GM21423 (cell line): ENCODE data around the gene ESAM.
A peak's percentile ranks its signal among the peaks of the same experiment; 100 is the strongest.
"Not testable (repeated sequence)": the region's sequence is repeated elsewhere in the genome, so short reads cannot be mapped to it uniquely, and the experiment has no call there.

Experiments
- ATAC-seq: cut with Tn5 transposase; IDR thresholded peaks from one replicate; pipeline ENCODE4 v1.9.1; 2021; ENCODE audit warnings: mild to moderate bottlenecking, moderate library complexity; ENCODE audit not compliant: unreplicated experiment

ESAM gene

GRCh38 chr11:124776865-124777645, 15.0 kb upstream of the ESAM start:
- no peak for ATAC-seq

DNA sequence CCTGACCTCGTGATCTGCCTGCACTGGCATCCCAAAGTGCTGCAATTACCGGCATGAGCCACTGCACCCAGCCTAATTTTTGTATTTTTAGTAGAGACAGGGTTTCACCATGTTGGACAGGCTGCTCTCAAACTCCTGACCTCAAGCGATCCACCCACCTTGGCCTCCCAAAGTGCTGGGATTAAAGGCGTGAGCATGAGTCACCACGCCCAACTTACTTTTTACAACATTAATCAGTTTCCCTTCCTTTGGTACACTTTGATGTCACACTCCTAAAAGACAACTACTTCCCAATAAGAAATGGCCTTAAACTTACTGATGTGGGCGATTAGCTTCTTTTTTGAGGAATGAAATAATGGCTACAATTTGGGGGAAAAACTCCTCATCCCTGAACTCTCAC, 8.9 kb upstream of the ESAM start:
- not testable (repeated sequence) for ATAC-seq

DNA sequence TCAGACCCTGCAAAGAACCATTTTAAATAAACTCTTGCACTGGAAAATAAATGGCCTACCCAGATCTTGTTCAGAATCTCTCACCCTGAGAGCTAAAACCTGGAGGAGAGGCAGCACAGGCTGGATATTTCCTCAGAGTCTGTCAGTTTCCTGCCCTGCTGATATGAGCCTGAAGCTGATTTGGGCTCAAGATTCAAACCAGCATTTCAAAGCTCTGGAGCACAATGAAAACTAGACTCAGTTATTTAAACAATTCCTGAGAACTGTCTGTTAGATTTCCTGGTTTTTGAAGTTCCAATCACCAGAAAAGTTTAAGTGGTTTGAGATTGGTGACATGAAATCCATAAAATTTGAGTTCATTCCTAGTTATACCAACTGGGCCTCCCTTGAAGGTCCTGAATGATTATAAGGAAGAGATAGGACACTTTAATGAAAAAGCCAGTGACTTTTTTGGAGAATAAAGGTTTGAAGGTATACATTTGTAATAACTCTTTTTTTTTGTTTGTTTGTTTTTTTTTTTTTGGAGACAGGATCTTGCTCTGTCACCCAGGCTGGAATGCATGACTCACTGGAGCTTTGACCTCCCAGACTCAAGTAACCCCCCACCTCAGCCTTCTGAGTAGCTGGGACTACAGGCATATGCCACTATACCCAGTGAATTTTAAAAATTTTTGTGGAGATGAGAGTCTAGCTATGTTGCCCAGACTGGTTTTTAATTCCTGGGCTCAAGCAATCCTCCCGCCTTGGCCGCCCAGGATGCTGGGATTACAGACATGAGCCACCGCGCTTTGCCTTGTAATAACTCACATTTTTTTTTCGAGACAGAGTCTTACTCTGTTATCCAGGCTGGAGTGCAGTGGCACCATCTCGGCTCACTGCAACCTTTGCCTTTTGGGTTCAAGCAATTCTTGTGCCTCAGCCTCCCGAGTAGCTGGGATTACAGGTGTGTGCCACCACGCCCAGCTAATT, 8.0 kb upstream of the ESAM start:
- ATAC-seq, result no peak

DNA sequence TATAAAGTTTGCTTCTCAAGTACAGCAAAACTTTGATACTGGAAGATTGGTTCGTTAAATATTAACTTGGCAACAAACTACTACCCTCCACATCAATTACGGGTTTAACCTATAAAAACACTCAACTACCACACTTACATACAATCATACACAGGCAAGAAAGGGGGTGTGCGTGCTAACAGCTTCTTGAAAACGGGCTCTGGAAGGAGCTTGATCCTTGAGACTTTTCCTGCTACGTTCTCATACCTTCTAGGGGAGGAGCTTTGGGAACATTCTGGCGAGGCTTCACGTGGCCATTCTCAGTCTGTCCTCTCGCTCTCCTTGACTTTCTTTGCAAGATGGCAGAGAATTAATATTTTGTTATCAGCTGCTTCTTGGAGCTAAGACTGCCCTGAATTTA, 6.8 kb upstream of the ESAM start:
- ATAC-seq, result no peak

- ATAC-seq, result no peak
Measured at GRCh38 chr11:124766156-124766555, 4.1 kb upstream of the ESAM start.

GRCh38 chr11:124763156-124763947, 1.3 kb upstream of the ESAM start:
- ATAC-seq, result no peak

GRCh38 chr11:124762624-124763155, 600 bp upstream of the ESAM start:
- ATAC-seq, result peak; percentile 4

DNA sequence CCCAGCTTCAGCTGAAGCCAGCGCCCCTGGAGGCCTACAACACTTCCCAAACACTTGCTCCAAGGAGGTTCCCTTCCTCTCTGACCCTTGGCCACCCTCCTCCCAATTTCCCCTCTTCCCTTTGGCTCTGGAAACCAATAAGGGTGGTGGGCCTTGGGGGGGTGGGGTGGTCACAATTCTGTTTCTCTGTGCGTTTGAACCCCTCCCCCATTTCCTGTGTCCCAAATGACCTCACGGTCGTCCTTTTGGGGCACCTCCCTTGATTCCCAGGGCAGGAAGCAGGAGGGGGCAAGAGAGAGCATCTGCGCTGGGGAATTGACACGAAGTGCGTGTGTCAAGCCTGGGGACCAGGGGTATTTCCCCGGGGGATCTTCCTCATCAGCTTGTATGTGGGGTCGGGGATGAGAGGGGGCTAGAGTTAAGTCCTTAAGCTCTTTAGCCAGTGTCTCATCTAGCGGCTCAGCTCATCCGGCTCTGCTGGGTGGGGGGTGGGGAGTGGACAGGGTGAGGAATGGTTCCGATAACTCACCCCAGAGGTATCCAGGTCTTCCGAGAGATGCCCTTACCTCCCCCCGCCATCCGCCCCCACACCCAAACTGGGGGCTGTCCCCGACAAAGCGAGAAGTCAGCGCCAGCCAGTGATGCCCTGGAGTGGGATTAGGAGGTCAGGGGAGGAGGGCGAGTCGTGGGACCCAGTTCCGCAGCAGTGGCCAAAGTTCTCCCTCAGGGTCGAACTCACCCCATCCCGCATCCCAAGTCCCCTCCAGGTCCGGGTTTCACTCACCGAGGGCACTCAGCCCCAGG, 587 bp downstream of the ESAM start:
- ATAC-seq, result no peak

DNA sequence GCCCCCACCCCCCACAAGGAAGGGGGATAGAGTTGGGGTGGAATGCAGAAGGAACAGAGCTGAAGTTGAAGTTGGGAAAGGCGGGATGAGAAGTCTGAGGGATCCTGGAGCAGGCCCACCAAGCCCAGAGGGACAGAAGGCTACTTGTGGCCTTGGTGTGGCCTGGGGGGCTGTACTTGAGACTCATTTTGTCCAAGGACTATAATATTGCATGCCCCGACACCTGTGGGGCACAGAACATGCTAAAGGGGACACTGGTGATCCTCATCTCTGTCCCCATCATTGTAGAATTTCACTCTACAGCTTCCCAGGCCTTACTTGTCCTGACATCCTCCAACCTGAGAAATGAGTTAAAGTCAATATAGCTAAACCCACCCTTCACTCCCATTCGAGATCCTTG, 1.3 kb downstream of the ESAM start:
- ATAC-seq, result no peak

GRCh38 chr11:124760205-124760652, 1.9 kb downstream of the ESAM start:
- ATAC-seq, result no peak

- ATAC-seq, result no peak
Measured at GRCh38 chr11:124759266-124760204, 2.6 kb downstream of the ESAM start.

DNA sequence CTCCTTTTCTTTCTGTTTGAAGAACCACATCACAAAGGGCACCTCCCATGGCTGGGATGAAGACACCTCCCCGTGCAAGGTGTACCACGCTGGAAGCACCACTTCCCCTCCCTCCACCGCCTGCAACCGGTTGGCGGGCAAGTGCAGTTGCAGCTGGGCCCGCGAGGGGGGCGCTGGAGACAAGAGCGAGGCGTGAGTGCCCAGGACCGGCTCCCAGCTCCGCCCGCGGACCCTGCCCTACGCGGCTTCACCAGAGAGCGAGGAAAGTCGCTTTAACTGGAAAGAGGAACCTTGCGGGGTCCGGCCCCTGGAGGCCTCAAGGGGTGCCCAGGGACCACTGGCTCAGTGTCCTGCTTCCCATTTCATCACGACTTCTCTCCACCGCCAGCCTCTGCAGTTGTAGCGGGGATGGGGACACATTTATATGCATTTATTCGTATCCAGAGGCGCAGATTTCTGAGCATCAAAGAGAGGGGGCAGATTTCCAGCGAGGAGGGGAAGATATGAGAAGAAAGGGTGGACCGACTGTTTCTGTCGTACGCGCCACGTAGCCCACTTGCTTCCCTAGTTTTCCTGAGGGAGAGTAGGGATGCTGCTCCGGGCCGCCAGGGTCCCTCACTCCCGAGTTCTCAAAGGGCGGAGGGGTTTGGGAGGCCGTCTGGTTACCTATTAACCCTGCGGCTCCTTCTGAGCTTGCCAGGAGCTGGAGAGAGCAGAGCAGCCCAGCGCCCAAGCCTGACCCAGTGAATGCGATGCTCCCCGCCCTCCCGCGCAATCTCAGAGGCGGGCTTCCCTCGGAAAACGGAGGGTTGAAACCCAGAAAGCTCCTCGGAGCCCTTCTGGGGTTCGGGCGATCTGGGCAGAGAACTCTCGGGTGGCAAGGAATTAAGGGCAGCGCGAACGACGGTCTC, 3.5 kb downstream of the ESAM start:
- ATAC-seq, result peak; percentile 52

GRCh38 chr11:124757320-124757719, 4.8 kb downstream of the ESAM start:
- ATAC-seq, result no peak

DNA sequence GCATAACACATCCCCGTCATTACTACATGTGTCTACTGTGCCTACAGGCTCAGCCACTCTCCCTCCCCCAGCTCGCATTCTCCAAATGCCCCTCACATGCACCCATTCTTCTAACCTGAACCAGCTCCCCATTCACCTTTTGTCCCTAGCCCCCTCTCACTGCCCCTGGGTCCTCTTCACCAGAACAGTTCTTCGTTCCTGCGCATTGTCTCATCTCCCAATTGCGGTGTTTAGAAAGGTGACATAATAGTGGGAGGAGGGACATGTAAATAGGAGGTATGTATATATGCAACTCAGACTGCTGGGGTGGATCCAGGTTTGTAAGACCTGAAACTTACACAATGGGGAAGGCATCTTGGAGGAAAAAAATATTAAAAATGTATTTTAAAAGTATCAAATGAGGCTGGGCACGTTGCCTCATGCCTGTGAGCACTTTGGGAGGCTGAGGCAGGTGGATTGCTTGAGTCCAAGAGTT, 5.3 kb downstream of the ESAM start:
- ATAC-seq, result no peak

DNA sequence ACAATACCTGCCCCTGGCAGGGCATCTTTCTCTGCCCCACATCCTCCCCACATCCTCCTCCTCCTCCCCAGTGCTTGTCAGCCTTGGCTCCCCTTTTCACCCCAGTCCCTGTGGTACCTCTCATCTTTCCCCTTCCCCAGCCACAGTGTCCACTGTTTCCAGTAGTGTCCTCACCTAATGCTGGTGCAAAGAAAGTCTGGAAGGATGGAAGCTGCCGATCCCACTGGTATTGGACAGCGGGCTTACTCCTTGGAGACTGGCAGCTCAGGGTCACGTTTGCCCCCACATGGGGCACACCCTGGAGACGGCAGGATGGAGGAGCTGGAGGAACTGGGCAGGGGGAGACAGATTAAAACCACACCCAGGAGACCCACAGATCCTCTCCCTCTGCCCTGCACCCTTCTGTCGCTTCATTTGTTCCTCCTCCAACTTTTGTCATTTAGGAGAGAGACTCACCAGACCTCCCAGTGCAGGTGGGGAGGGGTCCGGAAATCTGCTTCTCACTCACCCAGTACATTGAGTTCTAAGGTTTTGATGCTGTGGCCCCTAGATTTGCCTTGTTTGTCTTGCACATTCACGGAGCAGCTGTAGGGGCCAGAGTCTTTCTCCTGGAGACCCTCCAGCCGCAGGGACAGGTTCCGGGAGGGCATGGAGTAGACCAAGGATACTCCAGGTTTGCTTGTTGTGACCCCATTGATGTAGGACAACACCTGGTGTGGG, 5.9 kb downstream of the ESAM start:
- no peak for ATAC-seq

- no peak for ATAC-seq
Measured at GRCh38 chr11:124754710-124755109, 7.4 kb downstream of the ESAM start.

DNA sequence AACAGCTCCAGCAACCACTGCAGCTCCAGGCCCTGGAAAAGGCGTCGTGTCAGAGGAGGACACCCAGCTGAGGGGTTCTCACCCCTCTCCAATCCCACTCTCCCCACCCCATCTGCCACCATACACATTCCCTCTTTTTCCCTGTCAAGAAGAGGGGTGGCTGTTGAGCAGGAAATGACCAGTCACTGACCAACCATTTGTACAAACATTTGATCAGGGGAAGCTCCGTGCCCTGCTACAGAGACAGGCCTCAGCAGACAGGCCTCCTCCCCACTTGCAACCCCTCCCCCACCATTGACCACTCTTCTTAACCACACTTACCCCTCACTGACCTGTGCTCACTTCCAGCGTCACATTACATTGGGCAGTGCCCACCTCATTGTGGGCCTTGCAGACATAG, 7.8 kb downstream of the ESAM start:
- ATAC-seq, result no peak
